ENCODE measurements around the gene UMPS.
"Not testable (repeated sequence)": the region's sequence is repeated elsewhere in the genome, so short reads cannot be mapped to it uniquely, and the experiment has no call there.

UMPS gene

GRCh38 chr3:124745756-124746155 lies 15.5 kb downstream of the UMPS start:
- no peak for DNase-seq (ENCODE audit: insufficient read length, low spot score)
- no peak for TF ChIP-seq CTCF (IDR thresholded peaks at IDR 0.05; ENCODE audit: insufficient read depth, missing control alignments)
- no peak for FAIRE-seq

- DNase-seq (ENCODE audit: insufficient read length, low spot score) (no peak), FAIRE-seq (no peak)
- no peak for TF ChIP-seq CTCF (IDR thresholded peaks at IDR 0.05; ENCODE audit: insufficient read depth, missing control alignments)
Observed at GRCh38 chr3:124747111-124747981, 17.1 kb downstream of the UMPS start.

- DNase-seq (ENCODE audit: insufficient read length, low spot score) (no peak), FAIRE-seq (no peak)
- TF ChIP-seq CTCF (IDR thresholded peaks at IDR 0.05; ENCODE audit: insufficient read depth, missing control alignments), result no peak
Observed at GRCh38 chr3:124748560-124749198, 18.4 kb downstream of the UMPS start.

- DNase-seq (ENCODE audit: insufficient read length, low spot score); FAIRE-seq: not testable (repeated sequence)
Observed at GRCh38 chr3:124749877-124750276, 19.6 kb downstream of the UMPS start.

DNA sequence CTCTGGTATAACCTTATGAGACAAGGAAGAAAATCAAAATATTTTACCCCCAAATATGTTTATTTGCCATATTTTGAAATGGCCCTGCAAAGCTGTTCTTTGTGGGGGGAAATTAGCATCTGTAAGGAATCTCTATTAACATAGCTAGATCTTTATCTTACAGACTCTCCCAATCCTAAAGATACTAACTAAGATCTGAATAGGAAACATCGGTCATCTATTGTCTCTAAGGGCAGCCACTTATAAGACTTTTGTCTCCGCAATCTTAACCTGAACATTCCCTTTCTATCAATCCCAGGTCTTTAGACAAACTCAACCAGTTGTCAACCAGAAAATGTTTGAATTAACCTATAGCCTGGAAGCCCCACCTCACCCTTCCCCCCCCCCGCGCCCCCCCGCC lies 21.2 kb downstream of the UMPS start:
- FAIRE-seq (no peak), DNase-seq (ENCODE audit: insufficient read length, low spot score) (no peak)

GRCh38 chr3:124752051-124752450 lies 21.8 kb downstream of the UMPS start:
- FAIRE-seq, result no peak
- DNase-seq (ENCODE audit: insufficient read length, low spot score), result no peak
- TF ChIP-seq CTCF (IDR thresholded peaks at IDR 0.05; ENCODE audit: insufficient read depth, missing control alignments), result no peak

More for the DNA sequence above, 21.2 kb downstream of the UMPS start:
- TF ChIP-seq CTCF (IDR thresholded peaks at IDR 0.05; ENCODE audit: insufficient read depth, missing control alignments), result no peak

- not testable (repeated sequence) for DNase-seq (ENCODE audit: insufficient read length, low spot score); FAIRE-seq
Observed at GRCh38 chr3:124757926-124758325, 27.7 kb downstream of the UMPS start.
